CD4-positive, alpha-beta T cell treated with Interleukin-1 beta for 1 hour (primary cell): ENCODE measurements around the gene RMDN3.

Experiments
- DNase-seq, 2 donors: peaks; one replicate each; pipeline ENCODE4 v3.0.0-alpha.2; 2020 to 2022

The RMDN3 gene

GRCh38 chr15:40772014-40772413 lies 17.0 kb upstream of the RMDN3 start:
- no peak for DNase-seq

- DNase-seq: no peak
Observed at GRCh38 chr15:40771242-40771641, 16.2 kb upstream of the RMDN3 start.

GRCh38 chr15:40770147-40770721 lies 15.2 kb upstream of the RMDN3 start:
- no peak for DNase-seq

- DNase-seq: peak in 1 of 2 donors; percentile 65
Observed at GRCh38 chr15:40769274-40770146, 14.5 kb upstream of the RMDN3 start, which contains the start of gene C15orf62. Gene C15orf62, plus strand, starts transcription at chr15:40769980. Its CDS starts 516 bp downstream, at chr15:40770496.

- DNase-seq: no peak
Observed at GRCh38 chr15:40768521-40769273, 13.6 kb upstream of the RMDN3 start.

GRCh38 chr15:40767838-40768500 lies 12.9 kb upstream of the RMDN3 start:
- no peak for DNase-seq

GRCh38 chr15:40766906-40767837 lies 12.1 kb upstream of the RMDN3 start:
- no peak for DNase-seq

- no peak for DNase-seq
Observed at GRCh38 chr15:40766194-40766815, 11.3 kb upstream of the RMDN3 start.

GRCh38 chr15:40764629-40765103 lies 9.6 kb upstream of the RMDN3 start:
- no peak for DNase-seq

- peak; percentile 63 to 73 for DNase-seq
Observed at GRCh38 chr15:40763801-40764628, 9.0 kb upstream of the RMDN3 start, which contains the start of gene GCHFR. Gene GCHFR, plus strand, starts transcription at chr15:40764068. Its CDS starts 113 bp downstream, at chr15:40764181.

GRCh38 chr15:40762919-40763800 lies 8.1 kb upstream of the RMDN3 start:
- peak; percentile 23 to 38 for DNase-seq

- no peak for DNase-seq
Observed at GRCh38 chr15:40759961-40760360, 4.9 kb upstream of the RMDN3 start.

GRCh38 chr15:40756938-40757337 lies 1.9 kb upstream of the RMDN3 start:
- DNase-seq: no peak

- DNase-seq: no peak
Observed at GRCh38 chr15:40755812-40756208, 756 bp upstream of the RMDN3 start.

GRCh38 chr15:40754574-40754882 lies 526 bp downstream of the RMDN3 start:
- DNase-seq: peak in 1 of 2 donors; percentile 31

- DNase-seq: no peak
Observed at GRCh38 chr15:40751745-40752144, 3.3 kb downstream of the RMDN3 start.

GRCh38 chr15:40750885-40751284 lies 4.2 kb downstream of the RMDN3 start:
- no peak for DNase-seq

GRCh38 chr15:40749151-40749630 lies 5.9 kb downstream of the RMDN3 start:
- no peak for DNase-seq
